ENCODE measurements around the gene FHOD1.

- no peak for TF ChIP-seq ZFP36L1 (CRISPR knock-in tag; IDR thresholded peaks at IDR 0.05)
- TF ChIP-seq PRDM10 (CRISPR knock-in tag; IDR thresholded peaks at IDR 0.05; ENCODE audit: low read depth) = no peak
- no peak for TF ChIP-seq ZNF558 (CRISPR knock-in tag; IDR thresholded peaks at IDR 0.05; ENCODE audit: borderline replicate concordance)
- TF ChIP-seq NFATC3 (CRISPR knock-in tag; IDR thresholded peaks at IDR 0.05) = no peak
These were observed 17.6 kb upstream of the FHOD1 start for GRCh38 chr16:67264866-67265265.
